NCI-H2029 (cell line): ENCODE data around the gene HRK.
"Not testable (repeated sequence)": the region's sequence is repeated elsewhere in the genome, so short reads cannot be mapped to it uniquely, and the experiment has no call there.

Source experiments
- DNase-seq: peaks from one replicate; lab custom pipeline; 2025; lab: John Stamatoyannopoulos, UW

HRK gene

DNA sequence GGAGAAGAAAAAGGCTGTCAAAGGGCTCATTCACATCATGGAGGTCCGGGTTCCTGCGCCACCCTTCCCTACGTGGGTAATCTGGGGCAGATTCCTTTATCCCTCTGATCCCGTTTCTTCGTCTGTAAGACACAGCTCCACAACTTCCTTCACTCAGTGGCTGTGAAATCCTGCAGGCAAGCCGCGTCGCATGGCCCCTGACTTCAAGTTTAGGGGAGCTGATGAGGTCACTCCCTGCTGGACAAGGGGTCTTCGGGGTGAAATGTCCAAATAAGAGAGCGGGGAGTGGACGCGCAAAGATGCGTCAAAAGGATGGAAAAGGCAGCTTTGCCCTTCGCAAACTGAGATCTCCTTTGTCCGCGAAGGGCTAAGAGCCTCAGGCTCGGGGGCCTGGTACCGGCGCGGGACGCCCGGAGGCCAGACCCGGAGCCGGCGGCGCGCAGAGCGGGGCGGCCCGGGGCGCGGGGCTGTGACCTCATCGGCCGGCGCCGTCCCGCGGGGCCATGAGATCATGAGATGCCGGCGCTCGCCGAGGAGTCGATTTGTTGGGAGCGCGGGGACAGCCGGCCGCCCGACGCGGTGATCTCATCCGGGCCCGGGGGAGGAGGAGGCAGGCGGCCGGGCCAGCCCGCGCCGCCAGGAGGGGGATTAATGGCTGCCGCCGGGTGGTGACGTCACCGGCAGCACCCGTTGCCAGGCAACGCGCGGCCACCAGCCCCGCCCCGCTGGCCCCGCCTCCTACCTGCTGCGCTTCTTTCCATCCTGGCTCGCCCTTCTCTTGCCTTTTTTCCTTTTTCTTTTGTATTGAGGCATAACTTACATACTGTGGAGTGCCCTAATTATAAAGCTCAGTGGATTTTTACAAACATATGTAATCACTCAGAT is 62.1 kb downstream of the HRK start:
- peak; percentile 93 for DNase-seq

DNA sequence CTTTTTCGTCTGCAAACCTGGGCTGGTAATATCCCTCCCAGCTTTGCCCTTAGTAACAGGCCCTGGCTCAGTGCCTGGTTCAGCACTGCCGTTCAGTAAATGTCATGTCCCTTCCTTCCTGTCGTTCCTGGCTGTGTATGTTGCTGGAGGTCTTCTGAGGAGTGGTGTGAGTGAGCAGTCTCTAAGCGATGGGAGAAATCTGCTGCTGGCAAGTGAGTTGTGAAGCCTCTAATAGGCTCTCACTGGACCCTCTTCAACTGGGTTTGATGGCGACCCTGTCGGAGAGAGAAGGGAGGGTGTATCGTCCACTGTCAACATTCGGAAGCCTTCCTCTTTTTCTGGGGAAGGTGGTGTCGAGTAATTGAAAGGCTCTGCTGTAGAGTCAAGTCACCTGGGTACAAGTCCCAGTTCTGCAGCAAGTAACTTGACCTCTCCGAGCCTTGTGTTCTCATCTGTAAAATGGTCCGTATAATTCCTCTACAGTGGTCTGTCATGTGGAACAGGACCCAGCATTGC is 62.8 kb downstream of the HRK start:
- peak; percentile 52 for DNase-seq

DNA sequence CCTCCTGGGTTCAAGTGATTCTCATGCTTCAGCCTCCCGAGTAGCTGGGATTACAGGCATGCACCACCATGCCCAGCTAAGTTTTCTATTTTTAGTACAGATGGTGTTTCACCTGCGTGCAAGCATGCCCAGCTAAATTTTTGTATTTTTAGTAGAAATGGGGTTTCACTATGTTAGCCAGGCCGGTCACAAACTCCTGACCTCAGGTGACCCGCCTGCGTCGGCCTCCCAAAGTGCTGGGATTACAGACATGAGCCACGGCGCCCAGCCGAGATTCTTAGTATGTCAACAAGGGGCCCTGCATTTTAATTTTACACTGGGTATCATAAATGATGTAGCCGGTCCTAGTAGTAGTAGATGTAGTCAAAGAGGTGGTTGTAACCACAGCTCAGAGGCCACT is 66.5 kb downstream of the HRK start:
- DNase-seq, result not testable (repeated sequence)

DNA sequence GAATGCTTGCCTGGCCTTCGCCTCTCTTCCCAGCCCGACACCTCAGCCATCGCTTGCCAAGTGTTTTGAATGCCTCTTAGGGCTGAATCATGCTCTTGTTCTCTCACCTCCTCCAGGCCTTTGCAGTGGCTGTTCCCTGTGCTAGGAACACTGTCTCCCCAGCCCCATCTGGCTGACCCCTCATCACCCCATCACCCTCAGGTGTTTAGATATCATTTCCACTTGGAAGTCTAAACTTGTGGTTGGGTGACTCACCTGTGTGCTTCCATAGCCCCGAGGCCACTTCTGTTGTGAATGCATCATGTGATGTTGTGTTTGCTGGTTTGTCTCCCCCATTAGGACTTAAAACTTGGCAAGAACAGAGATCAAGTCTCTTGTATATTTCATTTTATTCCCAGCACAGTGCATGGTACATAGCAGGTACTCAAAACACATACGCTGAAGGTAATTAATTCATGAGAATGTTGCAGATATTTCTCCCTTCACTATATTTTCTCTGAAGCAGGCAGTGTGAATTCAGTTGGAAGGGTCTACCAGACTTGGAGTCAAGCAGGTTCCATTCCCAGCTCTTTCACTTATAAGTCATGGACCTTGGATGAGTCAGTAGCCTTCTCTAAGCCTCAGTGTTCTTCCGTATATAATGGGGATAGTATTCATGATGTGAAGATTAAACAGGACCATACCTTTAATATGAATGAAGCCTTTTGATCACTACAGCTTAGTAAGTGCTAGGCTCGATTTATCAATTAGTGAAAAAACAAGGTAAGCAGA is 67.8 kb downstream of the HRK start:
- peak; percentile 47 for DNase-seq

DNA sequence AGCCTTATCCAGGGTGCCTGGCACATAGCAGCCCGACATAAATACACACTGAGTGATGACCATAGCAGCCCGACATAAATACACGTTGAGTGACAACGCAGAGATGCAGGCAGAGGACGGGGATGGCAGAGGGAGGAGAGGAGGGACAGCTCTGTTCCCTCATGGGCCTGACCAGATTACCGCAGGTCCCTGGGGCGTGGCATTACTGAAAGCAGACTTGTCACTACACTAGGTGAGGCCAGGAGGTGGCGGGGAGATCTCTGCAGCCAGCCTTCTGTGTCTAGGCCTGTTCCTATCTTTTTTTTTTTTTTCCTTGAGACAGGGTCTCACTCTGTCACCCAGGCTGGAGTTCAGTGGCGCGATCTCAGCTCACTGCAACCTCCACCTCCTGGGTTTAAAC is 69.0 kb downstream of the HRK start:
- no peak for DNase-seq

DNA sequence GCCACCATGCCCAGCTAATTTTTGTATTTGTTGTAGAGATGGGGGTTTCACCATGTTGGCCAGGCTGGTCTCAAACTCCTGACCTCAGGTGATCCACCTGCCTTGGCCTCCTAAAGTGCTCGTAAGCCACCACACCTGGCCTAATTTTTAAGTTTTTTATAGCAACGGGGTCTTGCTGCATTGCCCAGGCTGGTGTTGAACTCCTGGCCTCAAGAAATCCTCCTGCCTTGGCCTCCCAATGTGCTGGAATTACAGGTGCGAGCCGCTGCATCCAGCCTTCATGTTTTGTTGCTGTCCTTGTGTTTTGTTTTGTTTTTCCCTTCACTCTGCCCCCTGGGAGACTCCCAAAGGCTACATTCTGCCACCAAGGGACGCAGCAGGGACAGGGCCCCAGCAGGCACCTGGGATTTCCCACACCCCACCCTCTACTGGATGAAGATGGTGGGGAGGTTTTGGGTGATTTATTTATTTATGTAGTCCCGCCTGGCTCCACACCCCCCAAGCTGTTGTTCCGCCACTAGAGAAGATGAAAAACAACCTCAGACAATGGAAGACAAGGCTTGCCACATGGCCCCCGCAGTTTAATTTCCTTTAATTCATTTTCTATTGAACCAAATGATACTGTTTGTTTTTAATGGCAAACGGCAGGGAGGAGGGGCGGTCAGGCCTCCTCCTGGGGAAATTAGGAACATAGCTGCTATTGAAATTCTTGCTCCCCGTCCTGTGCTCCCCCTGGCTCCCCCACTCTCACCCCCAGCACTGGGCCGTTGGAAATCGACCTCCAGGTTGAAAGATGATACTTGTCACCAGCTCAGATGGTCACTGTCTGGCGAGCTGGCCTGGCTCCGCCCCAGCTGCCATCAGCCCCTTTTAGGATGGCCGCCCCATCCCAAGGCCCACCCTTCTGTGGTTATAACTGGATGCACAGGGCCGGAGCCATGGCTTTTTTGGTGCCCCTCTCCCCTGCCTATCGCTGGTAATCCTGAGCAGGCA is 72.8 kb downstream of the HRK start:
- DNase-seq, result no peak

DNA sequence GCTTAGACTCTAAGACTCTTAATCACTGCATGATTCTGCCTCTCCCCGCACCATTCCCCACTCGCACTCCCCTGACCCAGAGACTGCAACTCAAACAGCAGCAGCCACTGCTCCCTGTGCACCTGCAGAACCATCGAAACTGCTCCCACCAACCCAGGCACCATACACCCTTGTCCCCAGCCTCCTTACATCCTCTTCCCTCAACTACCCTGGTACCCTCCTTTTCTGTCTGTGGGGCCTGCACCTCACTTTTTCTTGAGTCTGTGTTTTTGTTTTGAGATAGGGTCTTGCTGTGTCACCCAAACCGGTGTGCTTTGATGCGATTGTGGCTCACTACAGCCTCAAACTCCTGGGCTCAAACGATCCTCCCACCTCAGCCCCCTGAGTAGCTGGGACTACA is 73.7 kb downstream of the HRK start:
- DNase-seq, result no peak

DNA sequence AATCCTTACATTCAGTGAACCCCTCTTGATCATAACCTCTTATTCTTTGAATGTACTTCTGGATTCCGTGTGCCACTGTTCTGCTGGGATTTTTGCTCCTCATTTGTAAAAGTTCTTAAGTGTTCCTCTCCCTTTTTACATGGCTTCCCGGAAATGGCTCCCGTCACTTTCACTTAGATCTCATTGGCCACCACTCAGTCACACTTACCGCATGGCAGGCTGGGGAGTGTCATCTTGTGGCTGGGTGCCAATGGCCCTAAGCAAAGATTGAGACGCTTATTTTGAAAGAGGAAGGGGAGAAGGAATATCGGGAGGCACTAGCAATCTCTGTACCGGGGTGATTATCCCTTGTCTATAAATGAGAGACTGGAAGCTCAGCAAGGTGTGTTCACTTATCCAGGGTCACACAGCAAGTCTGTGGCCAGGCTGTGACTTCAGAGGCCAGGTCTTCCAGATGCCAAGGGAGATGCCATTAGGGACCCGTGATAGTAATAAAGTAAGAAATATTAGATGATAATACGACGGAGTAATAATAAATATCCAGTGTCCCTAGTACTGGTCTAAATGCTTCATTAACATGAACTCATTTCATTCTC is 74.3 kb downstream of the HRK start:
- no peak for DNase-seq
